Femur (tissue), 1 donor: ENCODE results near the gene ALDH1A2.
"Not testable (repeated sequence)": the region's sequence is repeated elsewhere in the genome, so short reads cannot be mapped to it uniquely, and the experiment has no call there.

ENCODE experiments used
- DNase-seq: peaks from one replicate; pipeline ENCODE4 v3.0.0-alpha.2; 2017

Gene ALDH1A2

GRCh38 chr15:58040150-58040549 is 25.4 kb downstream of the ALDH1A2 start:
- DNase-seq: no peak

GRCh38 chr15:58039079-58040035 is 26.2 kb downstream of the ALDH1A2 start:
- DNase-seq: no peak

GRCh38 chr15:58038426-58039078 is 27.0 kb downstream of the ALDH1A2 start:
- DNase-seq: no peak

GRCh38 chr15:58037723-58038301 is 27.7 kb downstream of the ALDH1A2 start:
- DNase-seq: no peak

- no peak for DNase-seq
Observed at GRCh38 chr15:58036579-58036978, 28.9 kb downstream of the ALDH1A2 start.

- DNase-seq: not testable (repeated sequence)
Observed at GRCh38 chr15:58028392-58028791, 37.1 kb downstream of the ALDH1A2 start.

- no peak for DNase-seq
Observed at GRCh38 chr15:58026552-58026951, 39.0 kb downstream of the ALDH1A2 start.

GRCh38 chr15:58026051-58026450 is 39.5 kb downstream of the ALDH1A2 start:
- DNase-seq: no peak

GRCh38 chr15:58021332-58022230 is 43.9 kb downstream of the ALDH1A2 start:
- DNase-seq: no peak

- no peak for DNase-seq
Observed at GRCh38 chr15:58019503-58020376, 45.8 kb downstream of the ALDH1A2 start.

GRCh38 chr15:58017869-58018268 is 47.6 kb downstream of the ALDH1A2 start:
- DNase-seq: no peak

GRCh38 chr15:58016581-58017175 is 48.8 kb downstream of the ALDH1A2 start:
- no peak for DNase-seq

GRCh38 chr15:58015565-58015964 is 49.9 kb downstream of the ALDH1A2 start:
- DNase-seq: no peak

GRCh38 chr15:58014470-58014869 is 51.0 kb downstream of the ALDH1A2 start:
- DNase-seq: no peak

- DNase-seq: no peak
Observed at GRCh38 chr15:58014040-58014439, 51.5 kb downstream of the ALDH1A2 start.

GRCh38 chr15:58010983-58011382 is 54.5 kb downstream of the ALDH1A2 start:
- peak; percentile 30 for DNase-seq

- no peak for DNase-seq
Observed at GRCh38 chr15:58003810-58004209, 61.7 kb downstream of the ALDH1A2 start.

GRCh38 chr15:58002338-58003126 is 63.0 kb downstream of the ALDH1A2 start:
- no peak for DNase-seq

- DNase-seq: not testable (repeated sequence)
Observed at GRCh38 chr15:57999699-58000098, 65.8 kb downstream of the ALDH1A2 start.

- DNase-seq: no peak
Observed at GRCh38 chr15:57996561-57996960, 69.0 kb downstream of the ALDH1A2 start.
